Memory B cell (primary cell): ENCODE measurements around the gene CRTC3.

Experiments used
- ATAC-seq: fragments of 150-1000 bp; cut with Tn5 transposase; 2 replicates; pipeline ENCODE4 v1.10.0; 2021; ENCODE audit warnings: low read depth, mild to moderate bottlenecking, moderate library complexity
- DNase-seq, 2 donors: peaks; one replicate each; pipeline ENCODE4 v3.0.0; 2022; ENCODE audit warnings: low spot score in 2 of 2
- H3K27ac Mint-ChIP-seq: one replicate; pipeline ENCODE4 v1.8.0; 2022; ENCODE audit warnings: mild to moderate bottlenecking, moderate library complexity, mixed read lengths
- H3K27me3 Mint-ChIP-seq: one replicate; pipeline ENCODE4 v1.8.0; 2022; ENCODE audit warnings: mixed read lengths
- H3K36me3 Mint-ChIP-seq: one replicate; pipeline ENCODE4 v1.8.0; 2022; ENCODE audit warnings: mild to moderate bottlenecking, mixed read lengths
- H3K4me1 Mint-ChIP-seq: one replicate; pipeline ENCODE4 v1.8.0; 2022; ENCODE audit warnings: mixed read lengths
- H3K4me3 Mint-ChIP-seq: one replicate; pipeline ENCODE4 v1.8.0; 2022; ENCODE audit warnings: mild to moderate bottlenecking, moderate library complexity, mixed read lengths
- H3K9me3 Mint-ChIP-seq: one replicate; pipeline ENCODE4 v1.8.0; 2022; ENCODE audit warnings: mixed read lengths

The CRTC3 gene

DNA sequence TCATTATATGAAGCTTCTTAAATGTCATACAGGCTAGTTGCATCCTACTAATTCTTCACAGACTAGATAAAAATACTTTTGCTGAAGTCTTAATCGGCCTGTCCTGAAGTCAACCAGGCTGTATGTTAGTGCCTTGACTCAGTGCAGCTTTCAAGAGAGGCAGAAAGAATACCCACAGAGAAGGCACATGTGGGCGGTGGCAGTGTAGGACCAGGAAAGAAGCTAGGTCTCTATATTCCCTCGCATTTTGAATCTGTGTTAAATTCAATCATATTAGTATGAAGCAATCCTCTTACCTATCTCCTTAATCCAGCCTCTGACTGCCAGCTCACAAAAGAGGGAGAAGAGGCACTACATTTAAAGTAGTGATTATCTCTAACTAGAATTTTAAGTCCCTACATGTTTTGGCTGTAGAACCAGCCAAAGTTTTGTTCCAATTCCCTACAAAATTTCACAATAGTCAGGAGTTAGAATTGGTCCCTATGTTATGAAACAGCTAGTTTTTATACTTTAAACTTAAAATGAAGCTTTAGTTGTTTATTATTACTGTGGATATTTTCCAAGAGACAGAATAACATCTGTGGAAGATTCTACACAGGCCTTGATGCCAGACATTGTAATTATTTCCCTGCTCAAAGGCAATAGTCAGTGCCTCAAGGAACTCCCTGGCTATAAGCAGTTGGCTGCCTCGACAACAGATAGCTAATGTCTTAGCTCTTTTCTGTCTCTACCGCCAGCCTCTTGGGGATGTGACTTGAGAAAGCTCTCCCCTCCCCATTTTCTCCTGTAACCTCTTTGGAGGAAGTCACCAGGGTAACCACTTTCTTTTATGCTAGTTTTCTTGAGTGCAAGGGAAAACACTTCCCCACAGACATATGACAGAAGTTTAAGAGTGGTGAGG, 31.9 kb downstream of the CRTC3 start:
- DNase-seq (no peak), ATAC-seq (peak; percentile 18)
- peaks cover 9% of the 10 kb centered on the region for H3K36me3 Mint-ChIP-seq
- peaks cover 50% of the 10 kb centered on the region for H3K4me1 Mint-ChIP-seq
- peak overlapping the region; percentile 37 for H3K4me3 Mint-ChIP-seq
- H3K9me3 Mint-ChIP-seq = no peaks in the 10 kb centered on the region
- H3K27ac Mint-ChIP-seq = peak overlapping the region; percentile 75
- H3K27me3 Mint-ChIP-seq = no peaks in the 10 kb centered on the region

DNA sequence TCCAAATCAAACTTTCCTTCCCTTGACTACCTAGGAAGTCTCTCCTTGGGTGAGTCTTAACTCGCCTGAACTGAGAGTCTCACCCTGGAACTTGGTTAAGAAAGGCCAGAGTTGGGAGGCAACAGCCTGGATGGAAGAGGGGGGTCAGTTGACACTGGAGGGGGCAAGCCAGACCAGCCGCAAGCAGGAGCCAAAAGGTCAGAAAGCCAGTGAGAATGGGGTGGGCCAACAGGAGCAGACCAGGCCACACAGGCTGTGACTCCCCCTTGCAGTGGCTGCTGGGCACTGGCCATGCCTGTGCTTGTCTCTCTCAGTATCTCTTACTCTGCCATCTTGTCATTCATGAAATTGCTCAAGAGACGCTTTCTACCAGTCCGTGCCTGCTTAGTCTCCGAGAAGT, 32.9 kb downstream of the CRTC3 start:
- H3K9me3 Mint-ChIP-seq = no peaks in the 10 kb centered on the region
- no peak for DNase-seq
- no peaks in the 10 kb centered on the region for H3K27me3 Mint-ChIP-seq
- no peak for ATAC-seq
- peak overlapping the region; percentile 75 for H3K27ac Mint-ChIP-seq
- peaks cover 7% of the 10 kb centered on the region for H3K36me3 Mint-ChIP-seq
- peak overlapping the region; percentile 14 for H3K4me3 Mint-ChIP-seq
- peaks cover 44% of the 10 kb centered on the region for H3K4me1 Mint-ChIP-seq

- no peak for ATAC-seq
- peak overlapping the region; percentile 80 for H3K27ac Mint-ChIP-seq
- no peaks in the 10 kb centered on the region for H3K27me3 Mint-ChIP-seq
- no peaks in the 10 kb centered on the region for H3K9me3 Mint-ChIP-seq
- H3K4me3 Mint-ChIP-seq = no peak overlapping the region
- H3K36me3 Mint-ChIP-seq = peaks cover 7% of the 10 kb centered on the region
- peaks cover 42% of the 10 kb centered on the region for H3K4me1 Mint-ChIP-seq
- DNase-seq = no peak
Observed at GRCh38 chr15:90563463-90563862, 33.7 kb downstream of the CRTC3 start.

GRCh38 chr15:90564051-90564450, 34.3 kb downstream of the CRTC3 start:
- peaks cover 7% of the 10 kb centered on the region for H3K36me3 Mint-ChIP-seq
- peak overlapping the region; percentile 60 for H3K4me3 Mint-ChIP-seq
- no peaks in the 10 kb centered on the region for H3K9me3 Mint-ChIP-seq
- ATAC-seq (peak; percentile 90), DNase-seq (peak in 1 of 2 donors; percentile 27)
- H3K27ac Mint-ChIP-seq = peak overlapping the region; percentile 80
- peaks cover 41% of the 10 kb centered on the region for H3K4me1 Mint-ChIP-seq
- H3K27me3 Mint-ChIP-seq = no peaks in the 10 kb centered on the region

DNA sequence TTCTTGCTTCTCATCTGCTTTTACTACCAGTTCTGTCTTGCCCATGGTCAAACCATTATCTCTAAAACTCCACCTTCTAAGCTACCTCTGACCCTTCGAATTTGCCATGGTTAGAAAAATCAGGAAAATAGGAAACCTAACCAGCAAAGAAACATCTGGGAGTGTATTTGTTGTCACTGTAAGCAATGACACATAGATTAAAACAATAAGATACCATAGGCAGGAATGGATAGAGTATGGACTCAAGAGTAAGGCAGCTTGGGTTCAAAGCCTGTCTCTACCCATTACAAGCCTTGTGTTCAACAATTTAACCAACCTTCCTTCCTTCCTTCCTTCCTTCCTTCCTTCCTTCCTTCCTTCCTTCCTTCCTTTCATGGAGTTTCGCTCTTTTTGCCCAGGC, 34.9 kb downstream of the CRTC3 start:
- Mint-ChIP-seq H3K27me3 (no peaks in the 10 kb centered on the region), H3K27ac (peak overlapping the region; percentile 80), H3K9me3 (no peaks in the 10 kb centered on the region), H3K4me3 (peak overlapping the region; percentile 60), H3K36me3 (peaks cover 7% of the 10 kb centered on the region), H3K4me1 (peaks cover 41% of the 10 kb centered on the region)
- no peak for ATAC-seq
- no peak for DNase-seq

- Mint-ChIP-seq H3K27me3 (no peaks in the 10 kb centered on the region), H3K36me3 (peaks cover 9% of the 10 kb centered on the region), H3K4me3 (peak overlapping the region; percentile 32), H3K9me3 (no peaks in the 10 kb centered on the region), H3K27ac (no peak overlapping the region), H3K4me1 (peaks cover 47% of the 10 kb centered on the region)
- ATAC-seq (no peak), DNase-seq (no peak)
Observed at GRCh38 chr15:90565866-90566265, 36.1 kb downstream of the CRTC3 start.

DNA sequence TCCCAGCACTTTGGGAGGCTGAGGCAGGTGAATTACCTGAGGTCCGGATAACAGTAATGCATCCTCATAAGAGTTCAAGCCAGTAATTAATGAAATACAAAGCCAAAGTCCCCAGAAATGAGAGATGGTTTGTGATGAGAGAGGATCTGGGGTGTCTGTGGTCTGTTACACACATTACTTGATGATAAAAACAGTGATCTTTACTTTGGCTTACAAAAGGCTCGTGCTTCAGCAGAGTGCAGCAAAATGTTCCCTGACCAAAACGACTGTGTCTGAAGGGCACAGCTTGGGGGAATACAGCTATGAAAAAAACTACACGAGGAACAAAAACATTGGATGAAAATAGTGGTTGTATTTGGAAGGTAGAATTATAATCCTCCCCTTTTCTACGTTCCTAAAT, 40.9 kb downstream of the CRTC3 start:
- H3K36me3 Mint-ChIP-seq = peaks cover 9% of the 10 kb centered on the region
- no peaks in the 10 kb centered on the region for H3K9me3 Mint-ChIP-seq

GRCh38 chr15:90571063-90571541, 41.4 kb downstream of the CRTC3 start:
- ATAC-seq (peak; percentile 89), DNase-seq (no peak)
- no peak overlapping the region for H3K27ac Mint-ChIP-seq
- H3K9me3 Mint-ChIP-seq = no peaks in the 10 kb centered on the region
- H3K4me3 Mint-ChIP-seq = peak overlapping the region; percentile 62
- H3K4me1 Mint-ChIP-seq = peaks cover 28% of the 10 kb centered on the region
- H3K27me3 Mint-ChIP-seq = no peaks in the 10 kb centered on the region
- peaks cover 10% of the 10 kb centered on the region for H3K36me3 Mint-ChIP-seq

More for the DNA sequence above, 40.9 kb downstream of the CRTC3 start:
- no peaks in the 10 kb centered on the region for H3K27me3 Mint-ChIP-seq
- H3K4me3 Mint-ChIP-seq = no peak overlapping the region
- ATAC-seq (no peak), DNase-seq (no peak)
- peaks cover 30% of the 10 kb centered on the region for H3K4me1 Mint-ChIP-seq
- no peak overlapping the region for H3K27ac Mint-ChIP-seq

DNA sequence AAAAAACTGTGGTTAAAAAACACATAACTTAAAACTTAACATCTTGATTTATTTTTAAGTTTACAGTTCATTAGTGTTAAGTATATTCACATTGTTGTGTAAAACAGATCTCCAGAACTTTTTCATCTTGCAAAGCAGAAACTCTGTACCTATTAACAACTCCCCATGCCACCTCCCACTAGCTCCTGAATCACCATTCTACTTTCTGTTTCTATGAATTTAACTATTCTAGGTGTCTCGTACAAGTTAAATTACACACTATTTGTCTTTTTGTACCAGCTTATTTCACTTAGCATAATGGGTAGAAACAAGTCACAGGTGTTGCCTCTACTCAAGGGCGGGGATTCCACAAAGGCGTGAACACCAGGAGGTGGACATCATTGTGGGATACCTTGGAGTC, 43.2 kb downstream of the CRTC3 start:
- H3K27ac Mint-ChIP-seq = no peak overlapping the region
- no peak overlapping the region for H3K4me3 Mint-ChIP-seq
- H3K9me3 Mint-ChIP-seq = no peaks in the 10 kb centered on the region
- H3K36me3 Mint-ChIP-seq = peaks cover 12% of the 10 kb centered on the region
- ATAC-seq (no peak), DNase-seq (no peak)
- peaks cover 29% of the 10 kb centered on the region for H3K4me1 Mint-ChIP-seq
- H3K27me3 Mint-ChIP-seq = no peaks in the 10 kb centered on the region

DNA sequence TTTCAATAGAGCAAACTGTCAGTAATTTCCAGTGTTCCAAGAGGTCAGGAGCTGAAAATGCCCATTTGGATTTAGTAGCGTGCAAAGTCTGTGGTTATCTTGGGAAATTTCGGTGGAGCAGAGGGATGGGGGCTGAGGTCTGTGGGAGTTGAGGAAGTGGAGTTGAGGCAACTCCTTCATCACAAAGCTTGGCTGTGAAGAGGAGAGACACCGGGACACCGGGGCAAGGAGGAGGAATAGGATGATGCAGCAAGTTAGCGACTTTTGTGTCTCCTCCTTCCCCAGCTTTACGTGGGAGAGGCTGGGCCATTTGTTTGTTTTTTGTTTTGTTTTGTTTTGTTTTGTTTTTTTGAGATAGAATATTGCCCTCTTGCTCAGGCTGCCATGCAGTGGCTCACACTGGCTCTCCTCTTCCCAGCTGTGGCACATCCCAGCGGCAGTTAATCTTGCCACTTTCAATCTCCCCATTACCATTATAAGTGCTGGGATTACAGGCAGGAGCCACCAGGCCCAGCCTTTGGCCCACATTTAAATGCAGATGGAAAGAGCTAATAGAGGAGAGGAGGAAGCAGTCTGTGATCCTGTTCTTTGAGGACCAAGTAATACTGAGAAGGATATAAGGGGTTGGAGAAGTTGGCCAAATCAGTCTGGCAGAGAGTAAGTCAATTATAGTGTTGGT, 47.1 kb downstream of the CRTC3 start:
- no peak for DNase-seq
- Mint-ChIP-seq H3K27me3 (no peaks in the 10 kb centered on the region), H3K4me1 (peaks cover 20% of the 10 kb centered on the region), H3K27ac (no peak overlapping the region), H3K36me3 (peaks cover 8% of the 10 kb centered on the region), H3K9me3 (no peaks in the 10 kb centered on the region), H3K4me3 (no peak overlapping the region)
- ATAC-seq = no peak

DNA sequence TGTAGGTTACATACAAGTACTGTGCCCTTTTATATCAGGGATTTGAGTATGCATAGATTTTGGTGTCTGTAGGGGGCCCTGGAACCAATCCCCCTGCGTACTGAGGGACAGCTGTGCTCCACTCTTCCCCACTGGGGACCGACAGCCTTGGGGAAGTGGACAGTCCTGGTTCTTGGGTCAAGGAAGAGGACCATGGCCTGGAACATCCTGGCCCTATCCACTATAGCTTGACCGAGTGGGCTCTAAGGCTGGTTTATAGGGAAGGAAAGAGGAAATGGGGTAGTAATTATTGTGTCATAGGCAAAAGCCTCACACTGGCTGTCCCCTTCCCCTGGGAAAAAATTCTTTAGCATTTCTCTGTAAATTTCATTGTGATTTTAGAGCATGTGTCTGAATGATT, 49.5 kb downstream of the CRTC3 start:
- Mint-ChIP-seq H3K9me3 (no peaks in the 10 kb centered on the region), H3K4me1 (peaks cover 23% of the 10 kb centered on the region), H3K36me3 (peaks cover 10% of the 10 kb centered on the region), H3K27me3 (no peaks in the 10 kb centered on the region), H3K4me3 (no peak overlapping the region), H3K27ac (no peak overlapping the region)
- DNase-seq (no peak), ATAC-seq (no peak)

- Mint-ChIP-seq H3K4me3 (no peak overlapping the region), H3K36me3 (peaks cover 10% of the 10 kb centered on the region), H3K4me1 (peaks cover 19% of the 10 kb centered on the region), H3K27ac (no peak overlapping the region), H3K27me3 (no peaks in the 10 kb centered on the region), H3K9me3 (no peaks in the 10 kb centered on the region)
- no peak for ATAC-seq
- no peak for DNase-seq
Observed at GRCh38 chr15:90580099-90580498, 50.4 kb downstream of the CRTC3 start.

- Mint-ChIP-seq H3K4me1 (peaks cover 19% of the 10 kb centered on the region), H3K27ac (no peak overlapping the region), H3K36me3 (peaks cover 10% of the 10 kb centered on the region), H3K27me3 (no peaks in the 10 kb centered on the region), H3K4me3 (no peak overlapping the region), H3K9me3 (no peaks in the 10 kb centered on the region)
- DNase-seq (no peak), ATAC-seq (no peak)
Observed at GRCh38 chr15:90580541-90580940, 50.8 kb downstream of the CRTC3 start.

DNA sequence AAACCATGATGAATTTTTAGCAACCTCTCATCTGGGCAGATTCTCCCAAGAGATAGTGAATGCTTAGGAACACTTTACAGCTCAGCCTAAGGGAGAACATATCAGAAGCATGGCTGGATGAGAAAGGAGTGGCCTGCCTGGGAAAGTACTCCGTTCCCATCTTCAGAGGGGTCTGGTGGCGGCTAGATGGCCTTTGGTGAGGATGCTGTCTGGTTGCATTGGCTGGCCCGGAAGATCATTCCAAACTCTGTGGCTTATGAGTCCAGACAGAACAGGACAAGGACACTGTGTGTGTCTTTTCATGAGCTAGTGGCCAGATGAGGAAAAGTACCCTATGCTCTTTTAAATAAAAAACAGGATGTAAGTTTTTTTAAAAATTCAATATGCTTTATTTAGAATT, 51.2 kb downstream of the CRTC3 start:
- Mint-ChIP-seq H3K27me3 (no peaks in the 10 kb centered on the region), H3K4me1 (peaks cover 20% of the 10 kb centered on the region), H3K4me3 (no peak overlapping the region), H3K9me3 (no peaks in the 10 kb centered on the region), H3K27ac (no peak overlapping the region), H3K36me3 (peaks cover 8% of the 10 kb centered on the region)
- no peak for ATAC-seq
- DNase-seq = no peak
